Calu3 (cell line): ENCODE results near the gene KIF26B. TPM values are rescaled to one million over a fixed set of nuclear protein-coding genes. Genes with fewer than 3 reads are reported as not detected.

Source experiments
- BruUV-seq: library from RNA; stranded (reverse); fragments of 400-500 nt; replicated peaks from 2 replicates; lab custom pipeline; 2021; lab: Mats Ljungman, UMichigan
- CTCF ChIA-PET: fragments of 300-600 bp; sonication (Branson Sonifier 250); formaldehyde crosslinking; loops from one replicate; lab custom pipeline; 2022; ENCODE audit warnings: antibody characterized with exemption; lab: Charles Lee
- DNase-seq: peaks from one replicate; pipeline ENCODE4 v3.0.0; 2022
- H3K27ac Mint-ChIP-seq: one replicate; pipeline ENCODE4 v1.8.0; 2022; ENCODE audit warnings: mixed read lengths; ENCODE audit not compliant: unreplicated experiment
- H3K27me3 Mint-ChIP-seq: one replicate; pipeline ENCODE4 v1.8.0; 2022; ENCODE audit warnings: mixed read lengths; ENCODE audit not compliant: unreplicated experiment
- H3K36me3 Mint-ChIP-seq: one replicate; pipeline ENCODE4 v1.8.0; 2022; ENCODE audit warnings: mild to moderate bottlenecking, moderate library complexity, mixed read lengths; ENCODE audit not compliant: insufficient read depth, unreplicated experiment
- H3K4me1 Mint-ChIP-seq: one replicate; pipeline ENCODE4 v1.8.0; 2022; ENCODE audit warnings: mild to moderate bottlenecking, low read depth, mixed read lengths; ENCODE audit not compliant: unreplicated experiment
- H3K4me3 Mint-ChIP-seq: one replicate; pipeline ENCODE4 v1.8.0; 2022; ENCODE audit warnings: mild to moderate bottlenecking, low read depth, moderate library complexity, mixed read lengths; ENCODE audit not compliant: unreplicated experiment
- H3K9me3 Mint-ChIP-seq: one replicate; pipeline ENCODE4 v1.8.0; 2022; ENCODE audit warnings: low read depth, mixed read lengths; ENCODE audit not compliant: unreplicated experiment
- intact Hi-C: fragments of 100-400 bp; cut with micrococcal nuclease; formaldehyde crosslinking; loops from one replicate; pipeline ENCODE4 v1.10.0; 2022; ENCODE audit not compliant: unreplicated experiment
- total RNA-seq: library from RNA; stranded (reverse); gene quantifications from 2 replicates; pipeline ENCODE4 v1.2.3, GENCODE V29; 2022
- TF ChIP-seq, protein P1 (sequence below): fragments of 200-600 bp; IDR thresholded peaks from one replicate; pipeline ENCODE4 v1.8.0; 2022; ENCODE audit warnings: antibody characterized with exemption; ENCODE audit not compliant: unreplicated experiment

Gene KIF26B
- total RNA-seq, 1 experiment from 2014 or later: 1.1 TPM

DNA sequence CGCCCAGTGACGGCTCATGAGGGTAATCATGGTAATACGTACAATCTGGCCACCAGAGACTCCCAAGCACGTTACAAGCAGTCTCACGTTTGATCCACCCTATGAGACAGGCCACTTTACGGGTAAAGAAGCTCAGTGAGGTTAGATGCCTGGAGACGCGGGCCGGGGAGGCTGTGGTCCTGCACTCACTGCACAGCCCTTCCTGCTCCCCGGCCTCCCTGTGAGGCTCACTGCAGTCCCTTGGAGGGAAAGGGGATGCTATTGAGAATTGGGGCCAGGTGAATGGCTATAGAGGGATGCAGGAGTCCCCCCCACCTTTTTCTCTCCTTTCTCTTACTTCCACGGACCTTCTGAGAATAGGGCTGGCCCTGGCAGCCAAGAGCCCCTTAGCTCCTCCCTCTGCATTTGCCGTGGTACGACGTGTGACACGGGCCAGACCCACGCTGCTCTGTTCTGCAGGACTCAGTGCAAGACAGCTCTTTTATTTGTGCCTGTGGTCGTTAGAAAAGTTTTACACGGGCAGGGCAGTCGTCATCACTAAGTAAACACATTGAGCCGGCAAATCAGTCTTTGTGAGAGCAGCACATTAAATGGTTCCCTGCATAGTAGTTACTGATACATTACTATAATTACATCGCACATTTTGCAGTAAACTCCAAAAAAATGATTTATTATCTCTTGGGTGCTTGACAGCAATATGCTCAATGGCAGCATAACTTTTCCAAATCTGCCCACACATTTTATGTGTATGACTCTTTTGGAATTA is 18.8 kb downstream of the KIF26B start:
- peak overlapping the region; percentile 3 for H3K4me3 Mint-ChIP-seq
- H3K36me3 Mint-ChIP-seq: peaks cover 9% of the 10 kb centered on the region
- no peak overlapping the region for H3K27ac Mint-ChIP-seq
- peaks cover 5% of the 10 kb centered on the region for H3K9me3 Mint-ChIP-seq
- intact Hi-C loops: no loop called here
- CTCF ChIA-PET: interaction anchor here (0.9 kb wide), 1 partner anchor 17 kb away, joined by 4 read pairs; no protein-coding TSS in a partner anchor
- TF ChIP-seq, protein P1, sequence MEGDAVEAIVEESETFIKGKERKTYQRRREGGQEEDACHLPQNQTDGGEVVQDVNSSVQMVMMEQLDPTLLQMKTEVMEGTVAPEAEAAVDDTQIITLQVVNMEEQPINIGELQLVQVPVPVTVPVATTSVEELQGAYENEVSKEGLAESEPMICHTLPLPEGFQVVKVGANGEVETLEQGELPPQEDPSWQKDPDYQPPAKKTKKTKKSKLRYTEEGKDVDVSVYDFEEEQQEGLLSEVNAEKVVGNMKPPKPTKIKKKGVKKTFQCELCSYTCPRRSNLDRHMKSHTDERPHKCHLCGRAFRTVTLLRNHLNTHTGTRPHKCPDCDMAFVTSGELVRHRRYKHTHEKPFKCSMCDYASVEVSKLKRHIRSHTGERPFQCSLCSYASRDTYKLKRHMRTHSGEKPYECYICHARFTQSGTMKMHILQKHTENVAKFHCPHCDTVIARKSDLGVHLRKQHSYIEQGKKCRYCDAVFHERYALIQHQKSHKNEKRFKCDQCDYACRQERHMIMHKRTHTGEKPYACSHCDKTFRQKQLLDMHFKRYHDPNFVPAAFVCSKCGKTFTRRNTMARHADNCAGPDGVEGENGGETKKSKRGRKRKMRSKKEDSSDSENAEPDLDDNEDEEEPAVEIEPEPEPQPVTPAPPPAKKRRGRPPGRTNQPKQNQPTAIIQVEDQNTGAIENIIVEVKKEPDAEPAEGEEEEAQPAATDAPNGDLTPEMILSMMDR: no peak
- no peak for DNase-seq
- H3K4me1 Mint-ChIP-seq: peaks cover 25% of the 10 kb centered on the region
- H3K27me3 Mint-ChIP-seq: no peaks in the 10 kb centered on the region
- no TSS peak for BruUV-seq

DNA sequence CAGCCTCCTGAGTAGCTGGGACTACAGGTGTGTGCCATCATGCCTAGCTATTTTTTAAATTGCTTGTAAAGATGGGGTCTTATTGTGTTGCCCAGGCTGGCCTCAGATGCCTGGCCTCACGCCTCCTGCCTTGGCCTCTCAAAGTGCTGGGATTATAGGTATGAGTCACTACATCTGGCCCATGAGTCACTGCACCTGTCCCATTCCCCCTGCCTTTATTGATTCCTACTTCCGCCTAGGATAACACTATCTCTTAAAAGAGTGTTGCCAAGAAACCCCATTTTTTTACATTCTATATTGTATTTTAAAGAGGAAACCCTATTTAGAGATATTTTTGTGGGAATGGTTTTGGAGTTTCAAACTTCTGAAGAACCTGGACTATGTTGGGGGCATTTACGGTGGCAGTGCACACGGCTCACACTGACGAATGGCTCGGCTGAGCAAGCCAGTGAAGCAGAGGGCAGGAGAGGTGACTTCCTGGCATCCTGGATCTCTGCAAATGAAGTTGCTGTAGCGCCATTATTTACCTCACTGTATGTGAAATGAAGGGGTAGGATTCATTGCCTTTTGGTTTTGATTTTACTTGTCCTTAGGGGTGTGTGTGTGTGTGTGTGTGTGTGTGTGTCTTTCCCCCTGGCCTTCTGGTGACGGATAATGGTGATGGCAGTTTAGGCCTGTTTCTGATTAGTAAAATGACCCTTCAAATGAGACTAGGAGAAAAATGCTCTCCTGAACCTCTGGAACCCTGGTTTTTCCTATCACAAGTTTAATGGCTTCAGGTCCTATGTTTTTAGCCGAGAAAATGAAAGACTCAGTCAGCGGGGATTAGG is 22.5 kb downstream of the KIF26B start:
- Mint-ChIP-seq H3K27me3 (no peaks in the 10 kb centered on the region), H3K36me3 (peaks cover 9% of the 10 kb centered on the region), H3K4me3 (peak overlapping the region; percentile 23), H3K9me3 (peaks cover 3% of the 10 kb centered on the region), H3K4me1 (peaks cover 25% of the 10 kb centered on the region), H3K27ac (peak overlapping the region; percentile 72)
- intact Hi-C loops: no loop called here
- peak; percentile 68 for DNase-seq
- CTCF ChIA-PET: interaction anchor here (0.6 to 1.3 kb wide), 3 partner anchors 15 to 75 kb away, joined by 3 to 4 read pairs (median 3); no protein-coding TSS in a partner anchor
- TF ChIP-seq, protein P1: no peak
- no TSS peak for BruUV-seq

DNA sequence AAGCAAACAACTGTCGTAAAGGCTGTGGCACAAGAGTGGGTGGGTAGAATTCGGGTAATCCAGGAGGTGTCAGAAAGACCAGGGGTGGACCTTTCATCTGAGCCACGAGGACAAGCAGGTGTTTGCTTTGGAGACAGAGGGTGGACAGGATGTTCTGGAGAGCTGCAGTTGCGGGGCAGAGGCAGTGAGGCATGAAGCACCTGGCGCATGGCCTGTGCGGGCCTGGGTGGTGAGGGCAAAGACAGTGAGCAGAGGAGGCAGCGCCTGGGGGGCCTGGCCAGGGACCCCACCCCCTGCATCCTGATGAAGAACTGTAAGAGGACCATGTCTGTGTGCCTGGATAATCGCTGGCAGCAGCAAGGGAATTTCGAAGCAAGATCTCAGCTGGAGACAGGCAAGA is 24.9 kb downstream of the KIF26B start:
- intact Hi-C loops: no loop called here
- no peaks in the 10 kb centered on the region for H3K9me3 Mint-ChIP-seq
- no peak overlapping the region for H3K27ac Mint-ChIP-seq
- H3K4me1 Mint-ChIP-seq: peaks cover 17% of the 10 kb centered on the region
- no TSS peak for BruUV-seq
- peaks cover 9% of the 10 kb centered on the region for H3K36me3 Mint-ChIP-seq
- H3K4me3 Mint-ChIP-seq: no peak overlapping the region
- TF ChIP-seq, protein P1: no peak
- no peaks in the 10 kb centered on the region for H3K27me3 Mint-ChIP-seq
- no peak for DNase-seq
- CTCF ChIA-PET: no interaction called here

DNA sequence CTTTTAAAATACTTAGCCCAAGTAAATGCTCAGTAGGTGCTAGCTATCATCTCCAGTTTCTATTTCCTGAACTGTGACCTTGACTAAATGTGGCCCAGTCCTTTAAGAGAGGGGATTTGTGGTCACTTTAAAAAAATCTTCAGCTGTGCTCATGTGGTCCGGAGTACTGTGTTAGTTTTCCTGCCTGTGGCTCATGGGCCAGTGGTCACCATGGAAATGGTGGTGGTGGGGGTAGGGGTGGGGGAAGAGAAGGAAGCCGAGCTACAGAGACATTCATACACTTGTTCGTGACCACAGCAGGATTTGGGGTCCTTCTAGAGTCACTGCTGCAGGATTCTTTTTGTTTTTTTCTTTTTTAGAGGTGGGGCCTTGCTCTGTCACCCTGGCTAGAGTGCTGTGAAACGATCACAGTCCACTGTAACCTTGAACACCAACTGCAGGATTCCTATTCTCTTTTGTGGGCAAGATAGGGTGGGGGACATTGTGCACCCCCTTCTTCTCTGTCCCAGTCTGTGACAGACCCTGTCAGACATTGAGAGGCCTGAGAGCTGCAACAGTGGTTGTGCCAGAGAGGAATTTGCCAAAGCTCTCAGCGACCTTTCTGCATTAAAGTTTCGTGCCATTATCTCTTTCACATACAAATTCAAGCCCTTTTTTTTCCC is 25.8 kb downstream of the KIF26B start:
- CTCF ChIA-PET: interaction anchor here (0.7 kb wide), 1 partner anchor 870 kb away, joined by 3 read pairs; no protein-coding TSS in a partner anchor
- no TSS peak for BruUV-seq
- intact Hi-C loops: no loop called here
- Mint-ChIP-seq H3K4me1 (peaks cover 17% of the 10 kb centered on the region), H3K36me3 (peaks cover 9% of the 10 kb centered on the region), H3K27me3 (no peaks in the 10 kb centered on the region), H3K9me3 (no peaks in the 10 kb centered on the region), H3K4me3 (no peak overlapping the region), H3K27ac (no peak overlapping the region)
- TF ChIP-seq, protein P1: no peak
- DNase-seq: no peak
